AG04450 (cell line): ENCODE data around the gene GLT1D1. TPM values are rescaled to one million over a fixed set of nuclear protein-coding genes. Genes with fewer than 3 reads are reported as not detected.
"Not testable (repeated sequence)": the region's sequence is repeated elsewhere in the genome, so short reads cannot be mapped to it uniquely, and the experiment has no call there.

ENCODE experiments used
- CTCF ChIA-PET: fragments of 300-600, 350-600 bp; formaldehyde crosslinking; extraction: SDS; loops from one replicate; lab custom pipeline; 2022; ENCODE audit warnings: antibody characterized with exemption, inconsistent platforms; lab: Charles Lee
- POLR2A ChIA-PET: fragments of 350-600 bp; formaldehyde crosslinking; extraction: SDS; loops from one replicate; lab custom pipeline; 2021; ENCODE audit warnings: antibody characterized with exemption, inconsistent platforms; lab: Yijun Ruan, JAX
- DNase-seq: peaks from one replicate; pipeline ENCODE4 v3.0.0-alpha.2; 2011; ENCODE audit warnings: low read depth, low spot score
- H3K27ac ChIP-seq: one replicate; pipeline ENCODE4 v1.5.1; 2012; ENCODE audit warnings: low read depth, low read length, control low read depth
- H3K27me3 ChIP-seq: one replicate; pipeline ENCODE4 v1.6.0; 2012; ENCODE audit warnings: low read length; ENCODE audit not compliant: control insufficient read depth, insufficient read depth
- H3K4me3 ChIP-seq: 2 replicates; pipeline ENCODE4 v1.5.1; 2011; ENCODE audit warnings: mild to moderate bottlenecking, low read depth, low read length, control low read depth
- H3K9me3 ChIP-seq: 2 replicates; pipeline ENCODE4 v1.5.1; 2012; ENCODE audit warnings: low read length; ENCODE audit not compliant: control insufficient read depth, insufficient read depth
- CTCF ChIP-seq: IDR thresholded peaks from 2 replicates; pipeline ENCODE4 v1.5.1; 2011; ENCODE audit warnings: low read depth, low read length, control low read depth, inconsistent platforms
- polyA plus RNA-seq: library from polyadenylated mRNA; depleted of rRNA; stranded (reverse); fragments of >200 nt; gene quantifications from 2 replicates; pipeline ENCODE4 v1.2.3, GENCODE V29; 2011

The GLT1D1 gene
- polyA plus RNA-seq, 1 experiment = not detected

- Histone ChIP-seq H3K4me3 (no peak overlapping the region), H3K27me3 (no peaks in the 10 kb centered on the region), H3K27ac (no peak overlapping the region), H3K9me3 (peaks cover 3% of the 10 kb centered on the region; the same call in 1 of the 2 replicates)
- no peak for DNase-seq
- TF ChIP-seq CTCF = no peak
- ChIA-PET CTCF (no interaction called here), POLR2A (no interaction called here)
Observed at GRCh38 chr12:128827724-128828123, 25.6 kb upstream of the GLT1D1 start.

GRCh38 chr12:128829861-128830504 is 23.3 kb upstream of the GLT1D1 start:
- Histone ChIP-seq H3K4me3 (no peak overlapping the region), H3K9me3 (peaks cover 9% of the 10 kb centered on the region), H3K27me3 (no peaks in the 10 kb centered on the region), H3K27ac (no peak overlapping the region)
- no peak for DNase-seq
- TF ChIP-seq CTCF = no peak
- ChIA-PET CTCF (no interaction called here), POLR2A (no interaction called here)

GRCh38 chr12:128830505-128830893 is 22.8 kb upstream of the GLT1D1 start:
- ChIA-PET CTCF (no interaction called here), POLR2A (no interaction called here)
- no peaks in the 10 kb centered on the region for H3K27me3 ChIP-seq
- H3K27ac ChIP-seq = no peak overlapping the region
- TF ChIP-seq CTCF = no peak
- DNase-seq = no peak
- peaks cover 11% of the 10 kb centered on the region for H3K9me3 ChIP-seq
- no peak overlapping the region for H3K4me3 ChIP-seq

GRCh38 chr12:128833418-128833817 is 19.9 kb upstream of the GLT1D1 start:
- no peak overlapping the region for H3K4me3 ChIP-seq
- H3K27me3 ChIP-seq = no peaks in the 10 kb centered on the region
- POLR2A ChIA-PET = no interaction called here
- TF ChIP-seq CTCF = no peak
- peaks cover 8% of the 10 kb centered on the region; the same call in 1 of the 2 replicates for H3K9me3 ChIP-seq
- CTCF ChIA-PET = no interaction called here
- H3K27ac ChIP-seq = no peak overlapping the region
- no peak for DNase-seq

- H3K4me3 ChIP-seq, DNase-seq, POLR2A ChIA-PET, H3K27me3 ChIP-seq, H3K27ac ChIP-seq, CTCF ChIA-PET: not testable (repeated sequence)
- H3K9me3 ChIP-seq = peaks cover 26% of the 10 kb centered on the region
Observed at GRCh38 chr12:128839885-128840284, 13.4 kb upstream of the GLT1D1 start.
